Fibroblast of skin of left quadriceps (primary cell): Measurements from ENCODE around the gene PDIA5.

Experiments used
- DNase-seq, 2 experiments: peaks; one replicate each; pipeline ENCODE4 v3.0.0-alpha.2; 2013; ENCODE audit warnings: low read depth in 2 of 2

The PDIA5 gene

DNA sequence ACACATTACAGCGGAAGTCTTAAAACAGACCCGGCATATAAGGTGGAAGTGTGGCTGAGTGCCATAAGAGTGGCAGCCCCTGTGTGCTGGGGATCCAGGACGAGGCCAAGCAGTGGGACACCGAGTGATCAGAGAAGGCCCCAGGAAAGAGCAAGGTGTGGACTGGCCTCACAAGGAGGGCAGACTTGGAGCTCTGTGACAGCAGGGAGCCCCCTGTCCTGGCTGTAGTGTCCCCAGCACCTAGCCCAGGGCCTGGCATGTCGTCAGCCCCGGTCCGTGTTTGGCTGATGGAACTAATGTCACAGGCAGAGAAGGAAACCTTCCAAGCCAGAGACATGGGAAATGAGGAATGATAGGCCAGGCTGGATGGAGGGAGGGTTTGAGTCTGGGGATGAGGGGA is 4.8 kb downstream of the PDIA5 start:
- DNase-seq: no peak

DNA sequence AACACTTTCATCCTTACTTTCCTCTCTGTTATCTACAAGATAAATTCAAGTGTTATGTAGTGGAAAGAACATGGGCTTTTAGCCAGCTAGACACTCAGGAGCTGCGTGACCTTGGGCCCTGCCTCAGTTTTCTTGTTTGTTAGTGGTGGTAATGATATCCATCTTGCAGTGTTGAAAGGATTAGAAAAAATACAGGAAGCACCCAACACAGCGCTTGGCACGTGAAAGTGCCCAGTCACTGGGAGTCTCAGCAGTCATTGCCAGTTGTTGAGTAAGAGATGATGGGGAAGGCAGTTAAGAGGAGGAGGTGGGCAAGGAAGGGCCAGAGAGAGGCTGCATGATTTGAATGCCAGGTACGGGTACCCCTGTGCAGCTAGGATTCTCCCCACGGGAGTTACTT is 5.3 kb downstream of the PDIA5 start:
- DNase-seq: no peak

GRCh38 chr3:123072564-123072963 is 5.7 kb downstream of the PDIA5 start:
- no peak for DNase-seq

DNA sequence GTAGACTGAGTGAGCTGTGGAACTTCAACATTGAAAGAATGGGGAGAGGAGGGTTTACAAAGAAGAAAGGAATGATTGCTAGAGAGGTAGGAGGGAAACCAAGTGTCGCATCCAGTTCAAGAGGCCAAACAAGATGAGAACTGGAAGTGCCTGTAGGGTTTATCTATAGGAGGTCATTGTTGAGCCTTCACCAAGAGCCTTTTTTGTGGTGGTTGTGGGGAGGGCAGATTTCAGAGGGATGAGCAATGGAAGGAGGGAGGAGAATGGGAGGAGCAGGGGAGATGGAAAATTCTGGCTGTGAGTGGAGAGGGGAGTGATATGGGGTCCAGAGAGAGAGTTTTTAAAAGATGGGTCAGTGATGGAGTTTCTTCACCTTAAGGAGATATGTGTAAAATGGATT is 8.5 kb downstream of the PDIA5 start:
- no peak for DNase-seq

DNA sequence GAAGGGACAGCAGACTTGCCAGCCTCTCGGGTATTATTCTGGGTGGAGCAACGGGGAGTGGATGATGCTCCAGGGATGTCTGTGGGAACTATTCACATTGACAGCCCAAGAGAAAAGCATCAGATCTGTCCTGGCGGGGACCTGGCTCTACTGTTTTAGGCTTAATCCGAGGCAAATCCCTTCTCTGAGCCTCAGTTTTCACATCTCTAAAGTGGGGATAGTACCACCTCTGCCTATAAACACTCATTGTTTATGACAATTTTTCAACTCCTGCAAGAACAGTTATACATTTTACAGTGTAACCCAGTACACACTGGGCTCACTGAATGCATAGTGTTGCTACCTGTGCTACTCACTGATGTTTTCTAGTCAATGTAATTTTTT is 9.3 kb downstream of the PDIA5 start:
- DNase-seq: no peak

- DNase-seq: no peak
Measured at GRCh38 chr3:123076496-123077418, 9.9 kb downstream of the PDIA5 start.

- DNase-seq: no peak
Measured at GRCh38 chr3:123078101-123078500, 11.3 kb downstream of the PDIA5 start.

- DNase-seq: no peak
Measured at GRCh38 chr3:123080864-123081562, 14.2 kb downstream of the PDIA5 start.

- no peak for DNase-seq
Measured at GRCh38 chr3:123081718-123082369, 15.0 kb downstream of the PDIA5 start.

- DNase-seq: no peak
Measured at GRCh38 chr3:123082370-123083065, 15.7 kb downstream of the PDIA5 start.

DNA sequence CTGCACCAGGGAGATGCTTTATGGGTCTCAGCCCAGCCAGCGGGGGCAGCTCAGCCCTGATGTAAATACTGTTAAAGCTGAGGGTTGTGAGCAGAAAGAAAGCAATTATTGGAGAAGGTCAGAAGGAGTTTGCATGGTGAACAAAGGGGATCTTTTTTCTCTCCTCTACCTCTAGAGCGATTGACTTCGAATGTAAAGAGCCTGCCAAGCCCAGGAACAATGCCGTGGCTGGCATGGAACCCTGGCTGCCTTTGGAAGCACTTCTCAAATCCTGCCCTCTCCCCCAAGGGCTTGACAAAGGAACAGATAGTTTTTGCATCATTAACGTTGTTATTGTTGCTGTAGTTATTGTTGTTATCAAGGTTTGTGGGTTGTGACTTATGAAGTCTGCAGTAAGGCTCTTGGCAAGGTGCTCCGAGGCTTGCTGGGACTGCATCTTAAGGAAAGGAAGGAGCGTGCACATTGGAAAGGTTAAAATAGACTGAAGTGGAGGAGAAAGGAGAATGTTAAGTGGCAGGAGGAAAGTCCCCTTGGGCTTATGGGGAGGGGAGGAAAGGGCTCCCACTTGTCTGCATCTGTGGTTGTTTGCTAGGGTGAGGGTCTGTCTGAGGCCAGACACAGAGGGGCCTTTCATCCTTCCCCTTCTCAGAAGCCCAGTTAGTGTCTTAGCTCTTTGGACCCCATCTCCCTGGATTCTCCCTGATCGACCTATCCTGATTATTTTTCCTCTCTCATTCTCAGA is 16.7 kb downstream of the PDIA5 start:
- no peak for DNase-seq

DNA sequence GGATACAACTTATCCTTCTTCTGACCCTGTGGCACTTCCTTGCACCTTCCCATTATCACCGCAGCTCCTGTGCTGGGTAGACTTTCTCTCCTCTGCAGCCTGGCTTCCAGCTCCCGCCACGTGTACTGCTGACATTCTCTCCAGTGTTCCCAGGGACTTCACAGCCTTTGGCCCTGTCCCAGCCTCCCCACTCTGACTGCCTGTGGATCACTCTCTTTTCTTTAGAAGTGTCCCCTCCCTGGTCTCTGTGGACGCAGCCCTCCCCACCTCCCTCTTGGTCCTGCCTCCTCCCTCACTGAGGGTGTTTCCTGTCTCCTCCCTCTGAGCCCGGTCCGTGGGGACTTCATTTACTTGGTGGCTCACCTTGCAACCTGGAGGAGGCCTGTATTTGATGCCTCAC is 17.4 kb downstream of the PDIA5 start:
- DNase-seq: no peak

GRCh38 chr3:123084738-123085237 is 18.0 kb downstream of the PDIA5 start:
- DNase-seq: no peak

GRCh38 chr3:123085293-123085931 is 18.6 kb downstream of the PDIA5 start:
- no peak for DNase-seq

- no peak for DNase-seq
Measured at GRCh38 chr3:123085932-123086627, 19.3 kb downstream of the PDIA5 start.

DNA sequence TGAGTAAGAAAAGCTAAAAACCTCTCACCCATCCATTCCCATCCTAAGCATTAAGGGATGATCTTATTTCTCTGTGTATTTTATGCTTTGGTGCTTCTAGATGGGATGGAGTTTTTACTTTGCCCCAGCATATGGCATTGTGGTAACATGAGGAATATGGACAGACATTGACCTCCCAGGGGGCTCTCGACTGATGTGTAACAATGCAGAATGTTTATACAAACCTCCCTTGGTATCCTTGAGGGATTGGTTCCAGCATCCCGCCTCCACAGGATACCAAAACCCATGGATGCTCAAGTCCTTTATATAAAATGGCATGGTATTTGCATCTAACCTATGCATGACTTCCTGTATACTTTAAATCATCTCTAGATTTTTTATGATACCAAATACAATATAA is 21.6 kb downstream of the PDIA5 start:
- no peak for DNase-seq

- DNase-seq: no peak
Measured at GRCh38 chr3:123089611-123090331, 22.9 kb downstream of the PDIA5 start.

DNA sequence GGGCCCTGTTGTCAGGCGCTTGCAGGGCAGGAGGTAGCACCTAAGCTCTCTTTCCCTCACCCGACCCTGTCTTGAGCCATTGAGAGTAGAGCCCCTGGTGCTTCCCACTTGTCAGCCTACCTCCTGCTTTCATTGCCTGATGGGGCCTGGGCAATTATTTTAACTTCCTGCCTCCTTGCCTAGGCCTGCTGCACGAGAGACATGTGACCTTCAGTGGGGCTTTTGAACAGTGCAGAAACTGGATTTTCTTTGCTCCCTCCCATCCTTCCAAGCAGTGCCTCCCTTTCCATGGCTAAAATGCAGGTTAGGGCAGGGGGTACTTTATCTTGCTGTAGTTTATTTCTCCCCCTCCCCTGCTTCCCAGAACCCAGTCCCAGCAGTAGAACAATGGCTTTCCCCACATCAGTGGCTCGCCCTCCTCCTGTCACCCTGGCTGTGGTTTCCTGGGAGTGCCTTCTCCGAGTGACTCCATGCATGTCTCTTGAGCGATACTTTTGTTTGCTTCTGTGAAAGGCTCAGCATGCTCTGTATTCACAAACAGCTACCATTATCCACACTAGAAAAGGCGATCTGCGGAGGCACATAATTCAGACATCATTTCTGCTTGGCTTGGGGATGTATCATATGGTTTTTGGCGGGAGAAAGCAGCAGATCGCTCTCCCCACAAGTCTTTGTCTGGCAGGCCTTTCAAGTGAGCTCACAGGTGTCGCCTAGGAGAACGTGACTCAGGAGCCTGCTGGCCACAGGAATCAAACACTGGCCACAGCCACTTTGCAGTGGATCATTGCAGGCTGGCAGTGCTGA is 24.1 kb downstream of the PDIA5 start:
- no peak for DNase-seq
